HepG2 (cell line): ENCODE results near the gene CTU2. TPM values are rescaled to one million over a fixed set of nuclear protein-coding genes. Genes with fewer than 3 reads are reported as not detected.

Experiments used
- AHDC1 ChIP-seq: sonication (generic); formaldehyde crosslinking; IDR thresholded peaks from 2 replicates; pipeline ENCODE4 v1.5.1; 2020; ENCODE audit warnings: mild to moderate bottlenecking, missing genetic modification reagents, borderline replicate concordance
- BRCA1 ChIP-seq: sonication (generic); formaldehyde crosslinking; IDR thresholded peaks from 2 replicates; pipeline ENCODE4 v1.4.0; 2020; ENCODE audit warnings: missing genetic modification reagents
- FOXA3 ChIP-seq: IDR thresholded peaks from 2 replicates; pipeline ENCODE4 v1.6.1; 2016; ENCODE audit warnings: missing genetic modification reagents, missing compliant biosample characterization
- FOXC1 ChIP-seq: sonication (generic); formaldehyde crosslinking; IDR thresholded peaks from 2 replicates; pipeline ENCODE4 v1.8.0; 2022; ENCODE audit warnings: mild to moderate bottlenecking, missing genetic modification reagents, borderline replicate concordance
- FOXK1 ChIP-seq: sonication (generic); formaldehyde crosslinking; IDR thresholded peaks from 2 replicates; pipeline ENCODE4 v1.4.0; 2020; ENCODE audit warnings: low read depth, missing genetic modification reagents, borderline replicate concordance
- HBP1 ChIP-seq: IDR thresholded peaks from 2 replicates; pipeline ENCODE4 v1.6.1; 2016; ENCODE audit warnings: low read depth, control low read depth
- HDAC1 ChIP-seq: sonication (generic); formaldehyde crosslinking; IDR thresholded peaks from 2 replicates; pipeline ENCODE4 v1.5.1; 2020; ENCODE audit warnings: mild to moderate bottlenecking, missing genetic modification reagents
- LRRFIP1 ChIP-seq: sonication (generic); formaldehyde crosslinking; conservative IDR thresholded peaks from 2 replicates; pipeline ENCODE4 v1.4.0; 2020; ENCODE audit warnings: missing genetic modification reagents
- RFX1 ChIP-seq: fragments of 450-650 bp; IDR thresholded peaks from 2 replicates; pipeline ENCODE4 v1.6.1; 2017
- SNAPC4 ChIP-seq: sonication (generic); formaldehyde crosslinking; IDR thresholded peaks from 2 replicates; pipeline ENCODE4 v1.4.0; 2020; ENCODE audit warnings: mild to moderate bottlenecking, missing genetic modification reagents
- TAF1 ChIP-seq: sonication (generic); formaldehyde crosslinking; IDR thresholded peaks from 2 replicates; pipeline ENCODE4 v1.4.0; 2020; ENCODE audit warnings: missing genetic modification reagents
- ZBTB7A ChIP-seq: sonication (generic); formaldehyde crosslinking; IDR thresholded peaks from 2 replicates; pipeline ENCODE4 v1.8.0; 2022; ENCODE audit warnings: mild to moderate bottlenecking, missing genetic modification reagents
- ZNF33B ChIP-seq: sonication (generic); formaldehyde crosslinking; IDR thresholded peaks from 2 replicates; pipeline ENCODE4 v1.5.1; 2020; ENCODE audit warnings: mild to moderate bottlenecking, missing genetic modification reagents
- ZNF451 ChIP-seq: sonication (generic); formaldehyde crosslinking; IDR thresholded peaks from 2 replicates; pipeline ENCODE4 v1.5.0; 2020; ENCODE audit warnings: mild to moderate bottlenecking, missing genetic modification reagents
- polyA plus RNA-seq, 8 experiments: library from polyadenylated mRNA; depleted of rRNA in 3 of 8; stranded (reverse) in 7 of 8; unstranded in 1 of 8; fragments of >200 nt; fragmentation: Illumina TruSeq in 4 of 8; extraction: Trizol in 4 of 8; gene quantifications; 2 replicates each; pipeline versions ENCODE4 v1.2.1 to v1.2.3, GENCODE V29; 2011 to 2016; ENCODE audit warnings: low read depth in 4 of 8, missing spikeins in 1 of 8, mixed read lengths in 1 of 8; ENCODE audit not compliant: insufficient read depth in 1 of 8
- total RNA-seq, 5 experiments: library from RNA; depleted of rRNA; stranded (reverse); fragments of >200 nt; fragmentation: Illumina TruSeq; extraction: Trizol; gene quantifications; 2 replicates each; pipeline ENCODE4 v1.2.3, GENCODE V29; 2016; ENCODE audit warnings: low read depth in 1 of 5

The CTU2 gene
- total and polyA plus RNA-seq, 2 of the 13 experiments (the other 11 are each of a cell fraction or from before 2014, with no cell fraction given) = 13.3 to 21.9 TPM

DNA sequence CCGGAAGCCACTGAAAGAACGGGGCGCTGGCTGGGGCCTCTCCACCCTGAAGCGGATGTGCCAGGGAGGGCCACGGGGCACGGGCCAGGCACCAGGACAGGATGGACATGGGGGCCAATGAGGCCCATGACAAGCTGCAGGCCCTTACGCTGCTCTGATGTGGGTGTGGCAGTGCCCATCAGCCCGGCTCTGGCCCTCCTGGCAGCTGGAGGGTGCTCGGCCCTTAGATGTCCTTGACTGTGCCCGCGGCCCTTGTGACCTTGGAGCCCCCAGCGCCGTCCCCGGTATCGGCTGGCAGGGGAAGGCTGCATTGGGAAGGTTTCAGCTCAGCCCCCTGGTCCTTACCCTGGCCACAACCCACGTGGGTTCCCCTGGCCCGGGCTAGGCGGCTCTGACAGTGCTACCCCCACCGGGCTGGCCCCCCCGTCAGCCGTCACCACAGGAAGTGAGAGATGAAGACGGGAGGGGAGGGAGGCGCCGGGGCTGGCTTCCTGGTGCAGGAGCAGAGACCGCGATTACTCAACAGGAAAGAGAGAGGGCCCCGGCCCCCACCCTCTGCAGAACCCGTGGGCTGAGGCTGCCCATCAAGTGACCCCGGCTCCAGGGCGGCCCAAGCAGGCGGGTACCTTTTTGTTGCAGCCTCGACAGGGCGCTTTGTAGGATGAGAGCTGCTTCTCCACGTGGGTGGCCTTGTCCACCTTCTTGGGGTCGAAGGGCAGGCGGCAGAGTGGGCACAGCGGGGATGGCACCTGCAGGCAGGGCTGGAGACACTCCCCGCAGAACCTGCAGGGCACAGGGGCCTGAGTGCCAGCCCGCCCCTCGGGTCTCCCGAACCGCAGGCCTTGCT lies 5.4 kb upstream of the CTU2 start (continued):
- TF ChIP-seq FOXK1 (CRISPR knock-in tag) (peak; percentile 46; the same call in 1 of the 2 replicates), HDAC1 (peak; percentile 99), FOXA3 (CRISPR knock-in tag) (0 out of 2 replicates have a peak, but pooled peaks have one; percentile 56), RFX1 (no peak), ZBTB7A (CRISPR knock-in tag) (no peak), LRRFIP1 (no peak), BRCA1 (CRISPR knock-in tag) (no peak), TAF1 (CRISPR knock-in tag) (no peak), HBP1 (CRISPR knock-in tag) (no peak), FOXC1 (CRISPR knock-in tag) (peak; percentile 34; the same call in 1 of the 2 replicates), AHDC1 (CRISPR knock-in tag) (peak; percentile 77; the same call in 1 of the 2 replicates), ZNF451 (0 out of 2 replicates have a peak, but pooled peaks have one; percentile 84), SNAPC4 (CRISPR knock-in tag) (peak; percentile 87; the same call in 1 of the 2 replicates), ZNF33B (CRISPR knock-in tag) (0 out of 2 replicates have a peak, but pooled peaks have one; percentile 47)
